Fibroblast of lung (primary cell): Measurements from ENCODE around the gene COL4A1.

Experiments used
- CTCF ChIP-seq, 2 donors: IDR thresholded peaks in 1 of 2; conservative IDR thresholded peaks in 1 of 2; 1 replicate in 1 of 2; 2 replicates in 1 of 2; pipeline ENCODE4 v1.5.1; 2011 to 2012; ENCODE audit warnings: low read length in 2 of 2, control low read depth in 1 of 2, inconsistent platforms in 1 of 2, low read depth in 1 of 2, mild to moderate bottlenecking in 1 of 2
- EZH2 ChIP-seq: IDR thresholded peaks from 2 replicates; pipeline ENCODE4 v1.5.1; 2012; ENCODE audit warnings: low read length, control low read depth, mild to moderate bottlenecking; ENCODE audit errors: missing control alignments

GRCh38 chr13:110279684-110280083 is 27.3 kb downstream of the COL4A1 start:
- no peak for TF ChIP-seq CTCF (conservative IDR thresholded peaks at IDR 0.05 in 1 of 2, IDR thresholded peaks at IDR 0.05 in 1 of 2; ENCODE audit: low read depth in 1 of 2, low read length in 2 of 2)
- no peak for TF ChIP-seq EZH2
